DOHH2 (cell line): ENCODE results near the gene KRTAP5-7.

Experiments
- CTCF ChIP-seq: fragments of 200-600 bp; sonication (generic); IDR thresholded peaks from one replicate; pipeline ENCODE4 v1.5.1; 2014; ENCODE audit warnings: antibody characterized with exemption, mild to moderate bottlenecking, low read depth, low read length; ENCODE audit not compliant: poor library complexity, severe bottlenecking
- EZH2phosphoT487 ChIP-seq: fragments of 200-600 bp; sonication (generic); IDR thresholded peaks from 2 replicates; pipeline ENCODE4 v1.6.1; 2017; ENCODE audit warnings: borderline replicate concordance, mild to moderate bottlenecking, antibody characterized with exemption, low read length, moderate library complexity, mixed read lengths

GRCh38 chr11:71544525-71545214 lies 17.6 kb downstream of the KRTAP5-7 start:
- TF ChIP-seq CTCF (no peak), EZH2phosphoT487 (no peak)
